Ovary (tissue), 9 donors: ENCODE results near the gene TEX26. TPM values are rescaled to one million over a fixed set of nuclear protein-coding genes. Genes with fewer than 3 reads are reported as not detected.

Experiments
- DNase-seq, 5 donors: peaks; one replicate each; pipeline ENCODE4 v3.0.0-alpha.2; 2019 to 2020
- H3K27ac ChIP-seq, 2 donors: fragments of 200-600 bp; one replicate each; pipeline versions ENCODE4 v1.5.1 to v1.8.0; 2019 to 2022
- H3K27me3 ChIP-seq: fragments of 200-600 bp; one replicate; pipeline ENCODE4 v1.8.0; 2022
- H3K36me3 ChIP-seq: fragments of 200-600 bp; sonication (generic); one replicate; pipeline ENCODE4 v1.5.1; 2019
- H3K4me1 ChIP-seq: one replicate; pipeline ENCODE4 v1.8.1; 2013; ENCODE audit warnings: mild to moderate bottlenecking, moderate library complexity; ENCODE audit not compliant: insufficient read depth
- H3K4me3 ChIP-seq: fragments of 200-600 bp; sonication (generic); one replicate; pipeline ENCODE4 v1.5.1; 2017
- H3K9me3 ChIP-seq, 2 donors: fragments of 200-600 bp in 1 of 2; sonication (generic) in 1 of 2; one replicate each; pipeline versions ENCODE4 v1.5.1 to v1.8.1; 2013 to 2019; ENCODE audit warnings: mild to moderate bottlenecking in 1 of 2, moderate library complexity in 1 of 2
- EP300 ChIP-seq: sonication (generic); formaldehyde crosslinking; IDR thresholded peaks from one replicate; pipeline ENCODE4 v1.6.1; 2017; ENCODE audit warnings: antibody characterized with exemption
- POLR2A ChIP-seq: fragments of 450-650 bp; IDR thresholded peaks from one replicate; pipeline ENCODE4 v1.6.1; 2017; ENCODE audit warnings: antibody characterized with exemption, mild to moderate bottlenecking, moderate library complexity
- WGBS, 3 donors: extraction: QIAGEN DNeasy Blood & Tissue Kit in 1 of 3; methylation state at CpG; one replicate each; pipeline versions ENCODE4 v1.1.5 to v1.1.7; 2013 to 2017; 5-methylcytosine and 5-hydroxymethylcytosine counted together
- intact Hi-C, 4 donors: fragments of 100-400 bp; cut with DNase I; formaldehyde crosslinking; loops; one replicate each; pipeline versions ENCODE4 v1.11.0 to v1.15.1; 2022 to 2023
- polyA plus RNA-seq, 2 donors: library from polyadenylated mRNA; stranded (reverse); fragments of 200-250 nt in 1 of 2; fragments of 350-450 nt in 1 of 2; fragmentation: Illumina TruSeq in 1 of 2; extraction: RNeasy Lipid Tissue Mini Kit (QIAGEN cat#74804) in 1 of 2; gene quantifications; one replicate each; pipeline ENCODE4 v1.2.3, GENCODE V29; 2013 to 2014
- total RNA-seq, 7 donors: library from RNA; depleted of rRNA in 2 of 7; stranded (reverse); fragments of >200 nt in 2 of 7; fragmentation: NEBNext Ultra II Directional in 3 of 7; extraction: Animal tissue kit (Norgen Biotek cat#: 25700) in 3 of 7; gene quantifications; one replicate each; pipeline versions ENCODE4 v1.1.0 to v1.2.4, GENCODE V29; 2016 to 2023
- TF ChIP-seq, protein P1 (sequence below), 3 donors: fragments of 450-650 bp in 2 of 3; fragments of 200-600 bp in 1 of 3; IDR thresholded peaks; one replicate each; pipeline versions ENCODE4 v1.5.1 to v1.8.0; 2016 to 2022; ENCODE audit warnings: antibody characterized with exemption in 3 of 3, mild to moderate bottlenecking in 1 of 3
- donor health status: DM: no; HTN: no; CAD: no; lungs with moderate emphysema.
- donor health status: DM: no; HTN: no; CAD: no.
- donor health status: Bipolar disorder and iron deficiency.
- donor health status: DM: yes; HTN: yes; CAD: no.
- donor health status: DM: no; HTN: no; CAD: no.
- donor health status: DM: yes; HTN: yes; CAD: no.

TEX26 gene
- total and polyA plus RNA-seq, 9 donors = 0.45 TPM; not detected in 8

- H3K4me1 ChIP-seq = peaks cover 3% of the 10 kb centered on the region
- H3K36me3 ChIP-seq = no peaks in the 10 kb centered on the region
- intact Hi-C loops = no loop called here
- no peak for DNase-seq
- 82 to 85% (median 83%) methylated on average over 5 of the region's 5 CpGs for WGBS, 3 donors
- TF ChIP-seq EP300 = no peak
- no peak for TF ChIP-seq POLR2A
- TF ChIP-seq, protein P1, sequence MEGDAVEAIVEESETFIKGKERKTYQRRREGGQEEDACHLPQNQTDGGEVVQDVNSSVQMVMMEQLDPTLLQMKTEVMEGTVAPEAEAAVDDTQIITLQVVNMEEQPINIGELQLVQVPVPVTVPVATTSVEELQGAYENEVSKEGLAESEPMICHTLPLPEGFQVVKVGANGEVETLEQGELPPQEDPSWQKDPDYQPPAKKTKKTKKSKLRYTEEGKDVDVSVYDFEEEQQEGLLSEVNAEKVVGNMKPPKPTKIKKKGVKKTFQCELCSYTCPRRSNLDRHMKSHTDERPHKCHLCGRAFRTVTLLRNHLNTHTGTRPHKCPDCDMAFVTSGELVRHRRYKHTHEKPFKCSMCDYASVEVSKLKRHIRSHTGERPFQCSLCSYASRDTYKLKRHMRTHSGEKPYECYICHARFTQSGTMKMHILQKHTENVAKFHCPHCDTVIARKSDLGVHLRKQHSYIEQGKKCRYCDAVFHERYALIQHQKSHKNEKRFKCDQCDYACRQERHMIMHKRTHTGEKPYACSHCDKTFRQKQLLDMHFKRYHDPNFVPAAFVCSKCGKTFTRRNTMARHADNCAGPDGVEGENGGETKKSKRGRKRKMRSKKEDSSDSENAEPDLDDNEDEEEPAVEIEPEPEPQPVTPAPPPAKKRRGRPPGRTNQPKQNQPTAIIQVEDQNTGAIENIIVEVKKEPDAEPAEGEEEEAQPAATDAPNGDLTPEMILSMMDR (IDR thresholded peaks at IDR 0.05) = no peak
- H3K27me3 ChIP-seq = no peaks in the 10 kb centered on the region
- H3K4me3 ChIP-seq = no peak overlapping the region
- H3K9me3 ChIP-seq = no peaks in the 10 kb centered on the region
- no peak overlapping the region for H3K27ac ChIP-seq
These were observed 3.5 kb upstream of the TEX26 start for GRCh38 chr13:30928978-30929377.

GRCh38 chr13:30933354-30933670, 856 bp downstream of the TEX26 start:
- no peaks in the 10 kb centered on the region for H3K9me3 ChIP-seq
- WGBS, 3 donors = 66 to 74% (median 69%) methylated on average over 3 of the region's 3 CpGs
- intact Hi-C loops = no loop called here
- no peaks in the 10 kb centered on the region for H3K36me3 ChIP-seq
- no peaks in the 10 kb centered on the region for H3K27me3 ChIP-seq
- DNase-seq = no peak
- H3K4me1 ChIP-seq = peaks cover 3% of the 10 kb centered on the region
- H3K27ac ChIP-seq = no peak overlapping the region
- TF ChIP-seq, protein P1 (IDR thresholded peaks at IDR 0.05) = no peak
- TF ChIP-seq EP300 = no peak
- TF ChIP-seq POLR2A = no peak
- no peak overlapping the region for H3K4me3 ChIP-seq

DNA sequence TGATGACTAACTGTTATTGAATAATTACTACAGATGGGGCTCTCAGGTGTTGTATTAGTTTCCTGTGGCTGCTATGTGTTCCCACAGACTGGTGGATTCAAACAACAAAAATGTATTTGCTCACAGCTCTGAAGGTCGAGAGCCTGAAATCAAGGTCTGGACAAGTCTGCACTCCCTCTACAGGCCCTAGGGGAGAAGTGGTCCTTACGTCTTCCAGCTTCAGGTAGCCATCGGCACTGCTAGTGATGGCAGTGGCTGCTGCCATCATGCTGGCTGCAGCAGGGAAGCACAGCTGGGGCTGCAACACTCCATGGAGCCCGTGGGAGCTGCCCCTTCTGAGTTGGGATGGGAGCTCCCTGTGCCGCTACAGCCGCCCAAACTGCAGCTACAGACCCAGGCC, 1.9 kb downstream of the TEX26 start:
- TF ChIP-seq, protein P1 (IDR thresholded peaks at IDR 0.05) = no peak
- no peaks in the 10 kb centered on the region for H3K9me3 ChIP-seq
- H3K4me1 ChIP-seq = peaks cover 3% of the 10 kb centered on the region
- no peak overlapping the region for H3K27ac ChIP-seq
- no peak for DNase-seq
- no peaks in the 10 kb centered on the region for H3K27me3 ChIP-seq
- no peaks in the 10 kb centered on the region for H3K36me3 ChIP-seq
- no peak overlapping the region for H3K4me3 ChIP-seq
- intact Hi-C loops = no loop called here
- 49 to 58% (median 57%) methylated on average over 5 to 6 of the region's 6 CpGs for WGBS, 3 donors

GRCh38 chr13:30934803-30935202, 2.3 kb downstream of the TEX26 start:
- TF ChIP-seq EP300 (no peak), POLR2A (no peak)
- TF ChIP-seq, protein P1 (IDR thresholded peaks at IDR 0.05) = no peak
- Histone ChIP-seq H3K27ac (no peak overlapping the region), H3K36me3 (no peaks in the 10 kb centered on the region), H3K27me3 (no peaks in the 10 kb centered on the region), H3K4me3 (no peak overlapping the region), H3K9me3 (no peaks in the 10 kb centered on the region), H3K4me1 (peaks cover 3% of the 10 kb centered on the region)
- intact Hi-C loops = no loop called here
- no peak for DNase-seq
- WGBS, 3 donors = 80 to 93% (median 88%) methylated on average over 1 to 3 of the region's 3 CpGs

GRCh38 chr13:30936971-30937370, 4.5 kb downstream of the TEX26 start:
- H3K4me1 ChIP-seq = peaks cover 3% of the 10 kb centered on the region
- intact Hi-C loops = no loop called here
- H3K27me3 ChIP-seq = no peaks in the 10 kb centered on the region
- H3K9me3 ChIP-seq = no peaks in the 10 kb centered on the region
- WGBS, 3 donors = 78 to 91% (median 79%) methylated on average over 4 of the region's 4 CpGs
- H3K27ac ChIP-seq = no peak overlapping the region
- no peak for DNase-seq
- no peak overlapping the region for H3K4me3 ChIP-seq
- TF ChIP-seq EP300 = no peak
- TF ChIP-seq, protein P1 (IDR thresholded peaks at IDR 0.05) = no peak
- no peak for TF ChIP-seq POLR2A
- H3K36me3 ChIP-seq = no peaks in the 10 kb centered on the region
